ENCODE data around the gene ZNF547. TPM values are rescaled to one million over a fixed set of nuclear protein-coding genes. Genes with fewer than 3 reads are reported as not detected.
"Not testable (repeated sequence)": the region's sequence is repeated elsewhere in the genome, so short reads cannot be mapped to it uniquely, and the experiment has no call there.

Gene ZNF547
- total RNA-seq, 1 donor from 2014 or later, result 1.9 TPM

GRCh38 chr19:57374647-57375046 lies 11.3 kb downstream of the ZNF547 start:
- not testable (repeated sequence) for DNase-seq

GRCh38 chr19:57376151-57376550 lies 12.8 kb downstream of the ZNF547 start:
- DNase-seq, result no peak

- DNase-seq, result no peak
Measured at GRCh38 chr19:57377498-57378146, 14.3 kb downstream of the ZNF547 start.

GRCh38 chr19:57380923-57381322 lies 17.6 kb downstream of the ZNF547 start:
- DNase-seq, result no peak

- DNase-seq, result no peak
Measured at GRCh38 chr19:57382806-57383488, 19.6 kb downstream of the ZNF547 start.

- no peak for DNase-seq
Measured at GRCh38 chr19:57389194-57389729, 25.9 kb downstream of the ZNF547 start.

GRCh38 chr19:57389730-57390598 lies 26.6 kb downstream of the ZNF547 start, which contains the start of gene ZNF548:
ZNF548 (plus strand) TSS chr19:57389854; CDS start chr19:57390100, 246 bp downstream.
- peak; percentile 100 for DNase-seq

GRCh38 chr19:57395710-57396109 lies 32.4 kb downstream of the ZNF547 start:
- no peak for DNase-seq

- DNase-seq, result no peak
Measured at GRCh38 chr19:57398868-57399267, 35.5 kb downstream of the ZNF547 start.

- no peak for DNase-seq
Measured at GRCh38 chr19:57403737-57404563, 40.6 kb downstream of the ZNF547 start.

- DNase-seq, result peak; percentile 77
Measured at GRCh38 chr19:57406516-57407123, 43.3 kb downstream of the ZNF547 start.

GRCh38 chr19:57410877-57411671 lies 47.7 kb downstream of the ZNF547 start, which contains the start of gene ZNF17:
ZNF17 (plus strand) TSS chr19:57411161; CDS start chr19:57413616, 2,455 bp downstream.
- DNase-seq, result peak; percentile 97

GRCh38 chr19:57419439-57419838 lies 56.1 kb downstream of the ZNF547 start:
- no peak for DNase-seq

GRCh38 chr19:57421037-57421436 lies 57.7 kb downstream of the ZNF547 start:
- no peak for DNase-seq

Other genes with a start within 250 kb of the ZNF547 start
- not detected in 2 replicates for gene USP29, start 243.6 kb upstream of the ZNF547 start, total RNA-seq
- not detected in 2 replicates for gene ZIM3, start 218.3 kb upstream of the ZNF547 start, total RNA-seq
- not detected in 2 replicates for gene DUXA, start 196.1 kb upstream of the ZNF547 start, total RNA-seq
- 48.5 and 65.0 TPM in 2 replicates for gene ZNF264, start 172.1 kb upstream of the ZNF547 start, total RNA-seq
- 0.17 and 0.84 TPM in 2 replicates for gene AURKC, start 132.5 kb upstream of the ZNF547 start, total RNA-seq
- gene ZNF805, start 122.9 kb upstream of the ZNF547 start, total RNA-seq, result 26.9 and 39.7 TPM in 2 replicates
- 63.3 and 88.0 TPM in 2 replicates for gene ZNF460, start 83.1 kb upstream of the ZNF547 start, total RNA-seq
- 10.0 and 15.1 TPM in 2 replicates for gene ZNF543, start 43.1 kb upstream of the ZNF547 start, total RNA-seq
- 10.5 and 11.1 TPM in 2 replicates for gene ZNF304, start 12.3 kb upstream of the ZNF547 start, total RNA-seq
- 8.8 and 11.6 TPM in 2 replicates for gene TRAPPC2B, start within 50 bp of the ZNF547 start, total RNA-seq
- 13.3 and 16.0 TPM in 2 replicates for gene ZNF548, start 26.3 kb downstream of the ZNF547 start, total RNA-seq
- gene ZNF17, start 47.6 kb downstream of the ZNF547 start, total RNA-seq, result 10.9 and 11.4 TPM in 2 replicates
- gene ZNF749, start 71.8 kb downstream of the ZNF547 start, total RNA-seq, result 10.7 and 12.6 TPM in 2 replicates
- gene VN1R1, start 93.6 kb downstream of the ZNF547 start, total RNA-seq, result 0.28 and 0.34 TPM in 2 replicates
- 19.3 and 22.3 TPM in 2 replicates for gene ZNF772, start 114.0 kb downstream of the ZNF547 start, total RNA-seq
- gene ZNF419, start 124.2 kb downstream of the ZNF547 start, total RNA-seq, result 7.8 and 12.6 TPM in 2 replicates
- gene ZNF773, start 136.4 kb downstream of the ZNF547 start, total RNA-seq, result 15.3 and 17.5 TPM in 2 replicates
- 4.8 and 5.8 TPM in 2 replicates for gene ZNF549, start 163.8 kb downstream of the ZNF547 start, total RNA-seq
- 6.4 and 8.0 TPM in 2 replicates for gene ZNF550, start 196.3 kb downstream of the ZNF547 start, total RNA-seq
- 4.1 and 4.4 TPM in 2 replicates for gene ZNF416, start 215.4 kb downstream of the ZNF547 start, total RNA-seq
- 5.3 and 6.1 TPM in 2 replicates for gene ZIK1, start 220.6 kb downstream of the ZNF547 start, total RNA-seq
- 2.7 and 4.5 TPM in 2 replicates for gene ZNF530, start 236.3 kb downstream of the ZNF547 start, total RNA-seq

All from dermis blood vessel endothelial cell (primary cell).